Fibroblast of skin of right quadriceps (primary cell): ENCODE results near the gene CRYBG3.

Source experiments
- DNase-seq: peaks from one replicate; pipeline ENCODE4 v3.0.0-alpha.2; 2013

CRYBG3 gene

GRCh38 chr3:97839944-97840343, 18.1 kb downstream of the CRYBG3 start:
- DNase-seq = no peak

GRCh38 chr3:97841304-97841703, 19.5 kb downstream of the CRYBG3 start:
- no peak for DNase-seq

GRCh38 chr3:97841956-97842355, 20.1 kb downstream of the CRYBG3 start:
- DNase-seq = no peak

GRCh38 chr3:97848779-97849178, 27.0 kb downstream of the CRYBG3 start:
- no peak for DNase-seq

- DNase-seq = no peak
Observed at GRCh38 chr3:97857401-97857800, 35.6 kb downstream of the CRYBG3 start.

- no peak for DNase-seq
Observed at GRCh38 chr3:97860364-97860763, 38.6 kb downstream of the CRYBG3 start.

- DNase-seq = no peak
Observed at GRCh38 chr3:97862582-97862981, 40.8 kb downstream of the CRYBG3 start.

- no peak for DNase-seq
Observed at GRCh38 chr3:97863031-97863430, 41.2 kb downstream of the CRYBG3 start.

GRCh38 chr3:97863775-97864174, 42.0 kb downstream of the CRYBG3 start:
- DNase-seq = no peak

GRCh38 chr3:97871186-97871585, 49.4 kb downstream of the CRYBG3 start:
- DNase-seq = peak; percentile 71

GRCh38 chr3:97871801-97872524, 50.2 kb downstream of the CRYBG3 start:
- DNase-seq = peak; percentile 96

- no peak for DNase-seq
Observed at GRCh38 chr3:97872525-97873042, 50.8 kb downstream of the CRYBG3 start.

- DNase-seq = peak; percentile 28
Observed at GRCh38 chr3:97880267-97880666, 58.5 kb downstream of the CRYBG3 start.

GRCh38 chr3:97882975-97883598, 61.3 kb downstream of the CRYBG3 start:
- DNase-seq = peak; percentile 83

- no peak for DNase-seq
Observed at GRCh38 chr3:97883736-97884135, 61.9 kb downstream of the CRYBG3 start.

GRCh38 chr3:97884586-97885123, 62.8 kb downstream of the CRYBG3 start:
- no peak for DNase-seq

GRCh38 chr3:97885931-97886824, 64.4 kb downstream of the CRYBG3 start:
- no peak for DNase-seq

- DNase-seq = no peak
Observed at GRCh38 chr3:97889814-97890213, 68.0 kb downstream of the CRYBG3 start.

GRCh38 chr3:97892852-97893251, 71.0 kb downstream of the CRYBG3 start:
- DNase-seq = no peak

GRCh38 chr3:97895216-97895615, 73.4 kb downstream of the CRYBG3 start:
- no peak for DNase-seq

GRCh38 chr3:97896129-97896528, 74.3 kb downstream of the CRYBG3 start:
- DNase-seq = no peak

GRCh38 chr3:97896547-97896946, 74.7 kb downstream of the CRYBG3 start:
- DNase-seq = no peak

- DNase-seq = no peak
Observed at GRCh38 chr3:97899331-97899730, 77.5 kb downstream of the CRYBG3 start.
